ENCODE results near the gene CCDC183.
"Not testable (repeated sequence)": the region's sequence is repeated elsewhere in the genome, so short reads cannot be mapped to it uniquely, and the experiment has no call there.

CCDC183 gene

DNA sequence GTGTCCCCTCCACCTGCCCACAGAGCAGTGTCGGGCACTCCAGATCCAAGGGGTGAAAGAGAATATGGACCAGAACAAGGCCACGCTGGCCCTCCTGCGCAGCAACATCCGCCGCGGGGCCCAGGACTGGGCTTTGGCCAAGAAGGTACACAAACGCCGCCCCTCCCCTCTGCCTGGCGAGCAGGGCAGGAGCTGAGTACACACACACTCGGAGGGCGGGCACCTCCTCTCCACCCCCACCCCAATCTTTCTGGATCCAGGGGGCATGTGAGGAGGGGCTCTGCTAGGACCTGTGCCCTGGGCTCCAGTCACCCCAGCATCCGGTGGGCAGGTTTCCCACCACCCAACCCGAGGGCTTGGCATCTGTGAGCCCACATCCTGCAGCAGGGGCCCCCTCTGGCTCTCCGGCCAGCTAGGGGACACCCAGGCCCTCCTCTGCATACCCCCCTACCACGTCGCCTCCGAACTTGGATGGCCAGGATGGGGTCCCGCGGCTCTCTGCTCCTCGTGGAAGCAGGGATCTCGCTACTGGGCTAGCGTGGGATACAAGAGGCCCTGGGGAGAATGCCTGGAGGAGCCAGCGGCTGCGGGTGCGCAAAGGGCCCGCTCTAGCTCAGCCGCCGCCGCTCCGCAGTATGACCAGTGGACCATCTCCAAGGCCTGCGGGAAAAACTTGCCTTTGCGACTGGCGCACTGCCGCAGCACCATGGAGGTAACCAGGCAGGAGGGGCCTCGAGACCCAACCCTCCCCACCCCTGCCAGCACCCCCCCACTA is 3.1 kb downstream of the CCDC183 start:
- in situ Hi-C loops (cut with MboI; ENCODE audit: low sequenced_read_pairs), result no loop called here

DNA sequence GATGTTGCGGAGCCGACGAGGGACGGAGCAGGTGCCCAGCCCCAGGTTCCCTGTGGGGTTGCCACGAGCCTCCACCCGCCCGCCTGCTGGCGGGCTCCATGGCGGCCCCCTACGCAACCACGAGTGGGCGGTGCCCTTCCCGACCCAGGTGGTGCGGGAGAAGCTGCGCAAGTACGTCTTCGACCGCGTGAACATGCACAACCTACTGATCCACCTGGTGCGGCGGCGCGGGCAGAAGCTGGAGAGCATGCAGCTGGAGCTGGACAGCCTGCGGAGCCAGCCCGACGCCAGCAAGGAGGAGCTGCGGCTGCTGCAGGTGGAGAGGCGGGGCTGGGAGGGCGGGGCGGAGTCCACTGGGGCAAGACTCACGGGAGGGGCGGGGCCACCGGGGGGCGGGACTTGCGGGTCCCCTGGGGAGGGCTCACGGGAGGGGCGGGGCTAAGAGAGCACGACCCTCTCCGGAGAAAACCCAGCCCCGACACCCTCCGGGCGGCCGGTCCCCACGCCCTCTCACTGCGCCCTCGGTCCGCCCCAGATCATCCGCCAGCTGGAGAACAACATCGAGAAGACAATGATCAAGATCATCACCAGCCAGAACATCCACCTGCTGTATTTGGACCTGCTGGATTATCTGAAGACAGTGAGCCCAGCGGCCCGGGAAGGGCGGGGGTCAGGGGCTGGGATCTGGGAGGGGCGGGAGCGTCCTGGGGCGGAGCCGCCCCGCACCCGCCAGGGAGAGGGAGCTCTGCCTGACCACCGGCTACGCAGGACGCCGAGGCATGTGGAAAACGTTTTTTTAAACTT is 3.9 kb downstream of the CCDC183 start:
- in situ Hi-C loops (cut with MboI; ENCODE audit: low sequenced_read_pairs), result no loop called here

DNA sequence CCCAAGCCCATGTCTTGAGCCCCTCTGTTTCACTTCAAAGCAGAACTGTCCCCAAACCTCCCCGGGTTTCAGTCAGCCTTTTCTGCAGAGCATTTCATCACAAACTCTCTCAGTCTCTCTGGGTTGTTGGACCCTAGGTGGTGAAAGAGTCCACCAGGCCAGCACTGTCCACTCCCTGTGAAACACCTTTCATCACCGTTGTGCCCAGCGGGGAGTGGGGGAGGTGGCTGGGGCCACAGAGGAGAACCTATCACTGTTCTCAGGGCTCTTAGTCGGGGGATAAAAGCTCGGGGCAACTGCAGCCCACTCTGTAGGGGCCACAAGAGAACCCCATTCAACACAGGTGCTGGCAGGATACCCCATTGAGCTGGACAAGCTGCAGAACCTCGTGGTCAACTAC is 6.2 kb downstream of the CCDC183 start:
- in situ Hi-C loops (cut with MboI; ENCODE audit: low sequenced_read_pairs), result no loop called here

DNA sequence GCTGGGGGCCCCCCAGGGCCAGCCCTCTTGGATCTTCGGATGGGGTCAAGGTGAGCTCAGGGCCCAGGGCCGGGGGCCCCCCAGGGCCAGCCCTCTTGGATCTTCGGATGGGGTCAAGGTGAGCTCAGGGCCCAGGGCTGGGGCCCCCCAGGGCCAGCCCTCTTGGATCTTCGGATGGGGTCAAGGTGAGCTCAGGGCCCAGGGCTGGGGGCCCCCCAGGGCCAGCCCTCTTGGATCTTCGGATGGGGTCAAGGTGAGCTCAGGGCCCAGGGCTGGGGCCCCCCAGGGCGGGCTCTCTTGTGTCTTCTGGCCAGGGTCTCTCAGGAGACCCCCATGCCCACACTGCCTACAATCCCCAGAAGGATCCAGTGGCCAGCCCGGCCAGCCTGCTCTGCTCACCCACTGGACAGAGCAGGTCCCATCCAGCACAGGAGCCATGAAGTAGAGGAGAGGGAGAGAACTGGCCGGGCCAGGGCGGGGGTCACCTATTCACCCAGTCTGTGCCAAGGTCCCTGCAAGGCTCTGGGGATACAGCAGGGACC is 6.9 kb downstream of the CCDC183 start:
- in situ Hi-C loops (cut with MboI; ENCODE audit: low sequenced_read_pairs), result not testable (repeated sequence)

DNA sequence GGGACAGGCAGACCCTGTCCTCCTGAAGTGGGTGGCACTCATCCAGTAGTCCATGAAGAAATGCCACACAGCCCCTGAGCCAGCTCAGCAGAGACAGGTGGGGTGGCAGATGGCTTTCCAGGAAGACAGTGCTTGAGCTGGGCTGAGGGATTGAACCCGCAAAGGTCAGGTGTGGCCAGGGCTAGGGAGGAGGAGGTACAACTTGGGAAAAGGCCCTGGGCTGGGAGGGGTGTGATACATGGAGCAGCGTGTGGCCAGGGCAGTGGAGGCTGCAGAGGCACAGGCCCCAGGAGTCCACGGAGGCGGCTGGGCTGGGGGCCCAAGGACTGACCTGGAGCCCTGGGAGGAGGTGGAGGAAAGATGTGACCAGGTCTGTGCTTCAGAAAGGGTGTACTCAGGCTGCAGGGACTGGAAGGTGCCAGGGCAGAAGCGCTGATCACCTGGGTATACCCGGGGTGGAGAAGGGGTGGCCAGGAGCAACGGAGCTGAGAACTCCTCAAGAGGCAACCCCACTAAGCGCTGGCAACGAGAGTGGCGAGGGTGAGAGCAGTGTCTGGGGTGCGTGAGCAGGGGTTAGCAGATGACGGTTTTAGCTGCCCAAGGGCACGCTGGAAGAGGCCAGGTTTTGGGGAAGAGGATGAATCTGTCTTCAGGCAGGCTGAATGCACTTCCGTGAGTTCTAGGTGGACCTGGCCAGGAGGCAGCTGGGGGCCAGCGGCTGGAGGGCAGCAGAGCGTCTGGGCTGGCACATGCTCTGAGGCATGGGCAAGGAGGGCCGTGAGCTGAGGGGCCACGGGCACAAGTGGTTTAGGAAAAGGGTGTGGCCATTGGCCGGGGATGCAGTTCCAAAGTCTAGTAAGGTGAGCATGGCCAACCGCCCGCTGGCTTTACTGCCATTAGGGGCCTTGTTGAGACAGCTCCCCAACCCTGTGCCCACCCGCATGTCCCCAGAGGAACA is 7.7 kb downstream of the CCDC183 start:
- in situ Hi-C loops (cut with MboI; ENCODE audit: low sequenced_read_pairs), result no loop called here

DNA sequence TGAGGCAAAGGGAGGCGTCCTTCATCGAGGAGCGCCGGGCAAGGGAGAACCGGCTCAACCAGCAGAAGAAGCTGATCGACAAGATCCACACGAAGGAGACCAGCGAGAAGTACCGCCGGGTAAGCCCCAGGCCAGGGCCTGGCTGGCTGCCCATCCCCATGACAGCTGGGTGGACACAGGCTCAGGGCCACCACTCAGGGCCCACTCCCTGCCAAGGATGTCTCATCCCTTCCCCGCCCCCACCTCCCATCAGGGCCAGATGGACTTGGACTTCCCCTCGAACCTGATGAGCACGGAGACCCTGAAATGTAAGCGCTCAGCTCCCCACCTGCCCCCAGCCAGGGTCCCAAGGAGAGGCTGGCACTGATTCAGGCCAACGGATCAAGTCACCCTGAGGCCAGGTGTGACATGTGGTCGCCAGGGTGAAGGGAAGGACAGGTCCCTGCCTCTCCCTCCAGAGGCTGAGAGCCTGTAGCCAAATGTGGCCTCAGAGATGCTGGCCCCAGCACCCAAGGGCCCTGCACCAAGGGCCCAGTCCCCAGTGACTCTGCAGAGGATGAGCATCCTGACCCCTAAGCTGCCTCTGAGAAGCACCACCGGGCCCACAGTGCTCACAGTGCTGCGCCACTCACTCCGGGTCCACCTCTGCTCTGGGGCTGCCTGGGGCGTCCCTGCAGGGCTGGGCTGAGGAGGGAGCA is 8.5 kb downstream of the CCDC183 start:
- in situ Hi-C loops (cut with MboI; ENCODE audit: low sequenced_read_pairs), result no loop called here

DNA sequence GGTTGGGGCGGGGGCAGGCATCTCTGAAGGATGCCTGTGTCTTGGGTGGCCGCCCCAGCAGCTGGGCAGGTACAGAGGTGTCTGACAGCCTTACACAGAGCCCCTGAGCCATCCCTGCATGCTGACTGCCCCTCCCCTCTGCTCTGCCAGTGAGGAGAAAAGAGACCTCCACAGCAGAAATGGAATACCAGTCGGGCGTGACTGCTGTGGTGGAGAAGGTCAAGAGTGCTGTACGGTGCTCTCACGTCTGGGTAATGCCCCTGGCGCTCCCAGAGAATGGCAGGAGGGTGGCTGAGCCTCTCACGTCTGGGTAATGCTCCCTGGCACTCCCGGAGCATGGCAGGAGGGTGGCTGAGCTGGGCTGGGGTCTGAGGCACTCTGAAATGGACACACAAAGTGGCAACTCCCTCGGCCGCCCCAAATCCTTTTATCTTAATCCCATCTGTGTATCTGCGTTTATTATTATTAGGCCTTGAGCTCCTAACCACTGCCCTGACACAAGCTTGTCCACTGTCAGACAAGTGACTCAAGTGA is 9.1 kb downstream of the CCDC183 start:
- in situ Hi-C loops (cut with MboI; ENCODE audit: low sequenced_read_pairs), result no loop called here

DNA sequence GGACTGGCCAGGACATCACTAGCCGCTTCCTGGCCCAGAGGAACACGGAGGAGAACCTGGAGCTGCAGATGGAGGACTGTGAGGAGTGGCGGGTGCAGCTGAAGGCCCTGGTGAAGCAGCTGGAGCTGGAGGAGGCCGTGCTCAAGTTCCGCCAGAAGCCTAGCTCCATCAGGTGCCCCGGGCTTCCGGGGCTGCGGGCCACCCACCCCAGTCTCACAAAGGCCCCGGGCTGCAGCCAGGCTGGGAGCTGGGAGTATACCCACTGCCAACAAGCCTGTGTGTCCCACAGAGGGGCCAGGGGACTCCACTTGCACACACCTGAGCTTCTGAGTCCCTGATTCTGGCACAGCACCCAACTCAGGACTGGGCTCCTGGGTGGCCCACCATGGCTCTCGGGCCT is 9.9 kb downstream of the CCDC183 start:
- in situ Hi-C loops (cut with MboI; ENCODE audit: low sequenced_read_pairs), result no loop called here

DNA sequence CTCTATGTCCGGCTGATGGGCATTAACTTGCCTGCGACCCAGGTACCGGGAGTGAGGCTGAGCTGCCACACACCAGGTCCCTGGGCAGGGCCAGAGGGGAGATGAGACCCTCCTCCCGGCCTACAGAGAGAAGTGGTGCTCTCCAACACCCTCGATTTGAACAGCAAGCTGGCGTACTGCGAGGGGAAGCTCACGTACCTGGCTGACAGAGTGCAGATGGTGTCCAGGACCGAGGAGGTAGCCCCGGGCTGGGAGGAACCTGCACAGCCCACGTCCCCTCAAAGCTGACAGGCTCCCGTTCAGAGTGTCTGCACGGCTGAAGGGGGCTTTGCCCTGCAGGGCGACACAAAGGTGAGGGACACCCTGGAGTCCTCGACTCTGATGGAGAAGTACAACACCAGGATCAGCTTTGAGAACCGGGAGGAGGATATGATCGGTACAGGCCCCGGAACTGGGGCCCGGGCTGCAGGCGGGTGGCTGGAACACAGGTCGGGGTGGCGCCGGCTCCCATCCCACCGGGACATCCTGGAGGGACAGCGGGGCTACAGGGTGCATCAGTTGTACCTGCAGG is 10.6 kb downstream of the CCDC183 start:
- in situ Hi-C loops (cut with MboI; ENCODE audit: low sequenced_read_pairs), result no loop called here

DNA sequence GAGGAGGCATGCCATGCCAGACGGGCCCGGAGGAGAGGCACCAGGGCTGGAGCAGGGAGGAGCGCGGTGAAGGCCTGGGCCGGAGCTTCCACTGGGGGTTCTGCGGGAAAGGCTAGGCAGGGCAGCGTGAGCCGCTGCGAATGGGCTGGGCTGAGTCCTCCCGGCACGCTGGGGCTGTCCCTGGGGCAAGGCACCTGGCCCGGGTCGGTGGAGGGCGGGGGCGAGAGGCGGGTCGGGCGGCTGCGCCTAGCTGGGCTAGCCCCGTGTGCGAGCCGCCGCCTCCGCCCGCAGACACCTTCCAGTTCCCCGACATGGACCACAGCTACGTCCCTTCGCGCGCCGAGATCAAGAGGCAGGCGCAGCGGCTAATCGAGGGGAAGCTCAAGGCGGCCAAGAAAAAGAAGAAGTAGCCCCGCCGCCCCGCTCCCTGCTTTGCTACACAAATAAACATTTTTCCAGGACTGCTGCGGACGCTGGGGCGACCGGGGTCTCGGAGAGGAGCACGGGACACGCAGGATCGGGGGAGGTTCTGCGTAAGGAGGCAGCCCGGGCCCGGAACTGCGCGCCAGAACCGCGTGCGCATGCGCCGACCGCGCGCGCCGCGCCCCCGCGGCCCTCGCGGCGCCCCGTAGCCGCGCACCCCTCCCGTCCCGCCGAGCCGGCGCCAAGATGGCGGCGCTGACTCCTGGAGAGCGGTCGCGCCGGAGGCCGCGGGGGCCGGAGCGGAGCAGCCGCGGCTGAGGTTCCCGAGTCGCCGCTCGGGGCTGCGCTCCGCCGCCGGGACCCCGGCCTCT is 11.3 kb downstream of the CCDC183 start, which contains the start of gene RABL6:
Gene RABL6 (plus strand): TSS at position 668 of the 794 bp plus-strand sequence. CDS start 249 bp downstream, outside the sequence.
- in situ Hi-C loops (cut with MboI; ENCODE audit: low sequenced_read_pairs), result no loop called here

DNA sequence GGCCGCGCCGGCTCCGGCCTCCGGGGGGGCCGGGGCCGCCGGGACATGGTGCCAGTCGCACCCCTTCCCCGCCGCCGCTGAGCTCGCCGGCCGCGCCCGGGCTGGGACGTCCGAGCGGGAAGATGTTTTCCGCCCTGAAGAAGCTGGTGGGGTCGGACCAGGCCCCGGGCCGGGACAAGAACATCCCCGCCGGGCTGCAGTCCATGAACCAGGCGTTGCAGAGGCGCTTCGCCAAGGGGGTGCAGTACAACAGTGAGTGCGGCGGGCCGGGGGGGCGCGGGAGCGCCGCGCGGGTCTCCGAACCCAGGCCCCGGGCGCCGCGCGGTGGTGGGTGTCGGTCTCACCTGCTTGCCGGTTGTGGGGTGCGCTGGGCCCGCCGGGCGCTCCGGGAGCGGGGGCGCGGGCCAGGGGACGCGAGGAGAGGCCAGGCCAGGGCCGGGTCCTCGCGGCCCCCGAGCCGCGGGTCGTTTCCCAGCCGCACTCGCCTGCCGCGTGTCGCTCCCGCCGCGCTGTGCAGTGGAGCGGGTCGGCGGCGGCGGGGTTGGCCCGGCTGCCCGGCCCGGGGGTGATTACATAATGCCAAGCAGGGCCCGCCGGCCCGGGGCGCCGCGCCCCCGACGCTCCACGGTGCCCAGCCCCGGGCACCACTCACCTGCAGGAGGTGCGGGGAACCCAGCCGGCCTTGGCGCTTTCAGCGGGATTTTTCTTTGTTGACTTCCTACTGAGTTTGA is 12.1 kb downstream of the CCDC183 start:
- in situ Hi-C loops (cut with MboI; ENCODE audit: low sequenced_read_pairs), result no loop called here

DNA sequence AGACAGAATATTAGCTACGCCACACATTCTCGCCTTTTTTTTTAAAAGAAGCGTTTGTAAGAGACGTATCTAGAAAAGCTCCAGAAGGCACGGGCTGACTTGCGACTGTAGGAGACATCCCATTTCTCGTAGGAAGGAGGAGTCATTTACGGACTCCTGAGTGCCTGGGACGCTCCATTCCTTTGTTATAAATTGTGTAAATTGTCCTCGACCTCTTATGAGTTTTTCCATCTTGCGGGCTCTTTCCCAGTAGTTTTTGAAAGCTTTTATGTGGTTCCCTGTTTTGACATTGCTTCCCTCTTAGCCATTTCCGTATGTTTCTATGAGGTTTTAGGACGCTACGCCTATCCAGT is 12.6 kb downstream of the CCDC183 start:
- in situ Hi-C loops (cut with MboI; ENCODE audit: low sequenced_read_pairs), result no loop called here

DNA sequence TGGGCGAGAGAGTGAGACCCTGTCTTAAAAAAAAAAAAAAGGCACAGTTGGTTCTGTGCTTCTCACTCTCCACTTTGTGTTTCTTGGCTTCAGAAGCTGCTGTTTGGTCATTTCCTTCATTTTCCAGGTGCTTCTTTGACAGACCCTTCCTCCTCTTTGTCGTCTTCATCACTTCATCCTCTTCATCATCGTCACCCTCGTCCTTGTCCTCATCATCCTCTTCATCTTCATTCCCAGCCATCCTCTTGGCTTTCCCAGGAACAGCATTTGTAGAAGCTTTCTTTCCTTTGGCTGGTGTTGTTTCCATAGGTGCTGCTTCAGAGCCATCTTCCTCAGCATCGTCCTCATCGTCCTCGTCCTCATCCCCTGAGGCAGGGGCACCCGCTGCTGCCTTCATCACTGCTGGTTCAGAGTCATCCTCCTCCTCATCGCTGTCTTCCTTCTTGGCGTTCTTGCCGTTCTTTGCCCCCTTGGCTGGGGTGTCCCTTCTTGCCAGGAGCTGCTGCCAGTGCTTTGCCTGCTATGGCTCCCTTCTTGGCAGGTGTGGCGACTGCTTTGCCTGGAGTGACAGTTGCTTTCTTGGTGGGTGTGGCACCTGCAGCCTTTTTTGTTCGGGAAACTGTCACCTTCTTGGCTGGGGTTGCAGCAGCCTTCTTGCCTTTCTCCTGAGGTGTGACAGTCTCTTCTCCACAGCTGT is 18.7 kb downstream of the CCDC183 start:
- in situ Hi-C loops (cut with MboI; ENCODE audit: low sequenced_read_pairs), result no loop called here

DNA sequence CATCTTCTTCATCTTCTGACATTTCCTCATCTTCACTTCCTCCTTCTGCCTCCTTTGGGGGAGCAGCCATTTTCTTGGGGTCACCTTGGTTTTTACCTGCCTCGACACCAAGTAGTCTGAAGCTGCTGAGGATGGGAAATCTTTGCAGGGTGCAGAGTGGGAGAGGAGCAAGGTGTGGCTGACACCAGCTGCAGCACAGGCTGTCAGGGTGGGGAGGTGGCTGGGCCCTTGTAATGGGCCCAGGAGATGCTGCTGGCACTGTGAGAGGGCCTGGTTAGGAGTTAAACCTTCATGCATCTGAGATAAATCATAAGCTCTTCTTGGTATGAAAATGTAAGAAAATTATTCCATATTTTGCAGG is 19.3 kb downstream of the CCDC183 start:
- in situ Hi-C loops (cut with MboI; ENCODE audit: low sequenced_read_pairs), result no loop called here

DNA sequence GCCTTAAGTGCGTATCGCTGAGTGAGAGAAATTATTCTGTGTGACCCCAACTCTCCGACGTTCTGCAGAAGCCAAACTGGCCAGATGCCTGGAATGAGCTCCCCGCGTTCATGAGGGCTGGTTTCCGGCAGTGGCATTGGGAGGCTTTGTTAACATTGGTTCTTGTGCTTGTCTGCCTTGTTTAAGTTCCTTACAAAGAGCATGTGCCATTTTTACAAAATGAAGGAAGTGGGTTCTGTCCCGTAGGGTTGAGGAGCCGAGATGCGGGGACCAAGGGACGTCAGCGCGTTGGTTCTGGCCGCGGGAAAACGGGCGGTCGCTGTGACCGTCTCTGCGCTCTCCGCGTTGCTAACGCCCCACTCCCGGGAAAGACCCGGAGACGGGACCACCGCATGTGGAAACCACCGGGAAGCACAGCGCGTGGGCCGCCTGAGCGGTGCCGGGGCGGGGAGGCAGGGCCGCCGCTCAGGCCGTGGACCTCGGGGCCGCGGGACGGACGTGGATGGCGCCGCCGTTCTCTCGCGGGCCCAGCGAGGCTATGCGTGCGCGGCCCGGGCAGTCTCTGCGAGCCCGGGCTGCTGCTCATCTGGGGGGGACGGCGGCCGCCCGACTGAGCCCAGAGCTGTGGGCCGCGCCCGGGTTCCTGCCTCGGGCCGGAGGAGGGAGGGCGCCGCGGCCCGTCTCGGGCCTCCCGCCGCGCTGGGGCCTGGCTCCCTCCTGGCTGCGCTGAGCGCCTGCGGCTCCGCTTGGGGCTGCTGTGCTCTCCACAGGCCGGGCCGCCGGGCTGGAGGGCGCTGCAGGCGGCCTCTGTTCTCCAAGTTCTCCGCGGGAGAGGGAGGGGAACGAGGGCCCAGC is 25.1 kb downstream of the CCDC183 start:
- in situ Hi-C loops (cut with MboI; ENCODE audit: low sequenced_read_pairs), result no loop called here

DNA sequence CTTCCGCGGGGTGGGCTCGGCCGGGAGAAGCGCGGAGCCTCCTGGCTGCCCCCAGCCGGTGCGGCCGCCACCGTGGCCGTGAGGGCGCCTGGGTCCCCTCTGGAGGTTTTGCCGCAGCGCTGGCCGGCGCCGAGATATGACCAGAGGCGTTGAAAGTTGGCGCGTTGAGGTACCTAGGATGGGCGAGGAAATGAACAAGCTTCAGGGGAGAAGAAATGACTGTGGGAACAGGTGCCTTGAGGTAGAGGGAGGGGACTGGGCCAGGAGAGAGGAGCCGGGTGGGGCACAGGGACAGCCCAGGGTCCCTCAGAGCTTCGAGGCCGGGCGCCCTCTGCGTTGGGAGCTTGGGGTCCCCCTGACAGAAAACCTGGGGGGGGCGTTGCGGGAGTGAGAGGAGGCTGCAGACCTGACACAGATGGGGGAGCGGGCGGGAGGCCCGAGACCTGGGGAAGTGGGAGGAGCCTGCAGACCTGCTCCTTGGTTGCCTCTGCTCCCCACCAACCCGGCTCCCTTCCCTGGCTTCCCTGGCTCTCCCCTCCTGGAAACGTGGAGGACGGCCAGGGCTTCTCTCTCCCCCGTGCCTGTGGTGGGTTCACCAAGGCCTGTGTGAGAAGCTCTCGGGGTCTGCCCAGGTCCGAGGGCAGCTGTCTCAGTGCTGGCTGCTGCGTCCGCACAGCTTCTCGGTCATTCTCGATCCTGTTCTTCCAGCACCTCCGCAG is 25.8 kb downstream of the CCDC183 start:
- in situ Hi-C loops (cut with MboI; ENCODE audit: low sequenced_read_pairs), result no loop called here
